ENCODE data around the gene CHCHD3.

CHCHD3 gene

GRCh38 chr7:133061357-133061756, 20.5 kb downstream of the CHCHD3 start:
- CTCF ChIA-PET: no interaction called here
- TF ChIP-seq ZNF132 (tag by site-specific recombination; IDR thresholded peaks at IDR 0.05; ENCODE audit: borderline replicate concordance) (no peak), PRDM10 (tag by site-specific recombination; IDR thresholded peaks at IDR 0.05) (no peak), ZNF311 (tag by site-specific recombination; IDR thresholded peaks at IDR 0.05; ENCODE audit: borderline replicate concordance) (no peak), ZNF23 (tag by site-specific recombination; IDR thresholded peaks at IDR 0.05; ENCODE audit: borderline replicate concordance) (no peak), ZNF571 (tag by site-specific recombination; IDR thresholded peaks at IDR 0.05) (no peak), ZNF529 (tag by site-specific recombination; IDR thresholded peaks at IDR 0.05; ENCODE audit: insufficient replicate concordance) (no peak), ZNF777 (tag by site-specific recombination; IDR thresholded peaks at IDR 0.05; ENCODE audit: borderline replicate concordance) (no peak), TCF7L2 (IDR thresholded peaks at IDR 0.05; ENCODE audit: borderline replicate concordance, low read depth, low read length) (no peak), ZNF560 (tag by site-specific recombination; IDR thresholded peaks at IDR 0.05; ENCODE audit: borderline replicate concordance) (no peak), ZNF623 (tag by site-specific recombination; IDR thresholded peaks at IDR 0.05) (no peak), ZNF10 (tag by site-specific recombination; IDR thresholded peaks at IDR 0.05) (no peak), ZNF433 (tag by site-specific recombination; IDR thresholded peaks at IDR 0.05; ENCODE audit: low read depth) (no peak), ZNF596 (tag by site-specific recombination; IDR thresholded peaks at IDR 0.05) (no peak)
- no peaks in the 10 kb centered on the region for H3K9me3 ChIP-seq (ENCODE audit: control insufficient read depth, insufficient read depth, low read depth, low read length)
- no peak overlapping the region for H3K4me3 ChIP-seq (ENCODE audit: low read depth, low read length)
- POLR2A ChIA-PET: no interaction called here
- peaks cover 0 to under 1% of the 10 kb centered on the region in 2 experiments; a peak in 1 of 3 replicates for H3K36me3 ChIP-seq (ENCODE audit: control insufficient read depth in 2 of 2, insufficient read depth in 1 of 2, low read length in 2 of 2)
- H3K4me1 ChIP-seq (ENCODE audit: control insufficient read depth, insufficient read depth, low read length): no peaks in the 10 kb centered on the region
- H3K27ac ChIP-seq (ENCODE audit: extremely low read depth, low read depth, low read length): no peak overlapping the region

- H3K9me3 ChIP-seq (ENCODE audit: control insufficient read depth, insufficient read depth, low read depth, low read length): no peaks in the 10 kb centered on the region
- no peak overlapping the region for H3K4me3 ChIP-seq (ENCODE audit: low read depth, low read length)
- no peaks in the 10 kb centered on the region for H3K36me3 ChIP-seq (ENCODE audit: control insufficient read depth in 2 of 2, insufficient read depth in 1 of 2, low read length in 2 of 2)
- no peaks in the 10 kb centered on the region for H3K4me1 ChIP-seq (ENCODE audit: control insufficient read depth, insufficient read depth, low read length)
- ChIA-PET CTCF (no interaction called here), POLR2A (no interaction called here)
- no peak overlapping the region for H3K27ac ChIP-seq (ENCODE audit: extremely low read depth, low read depth, low read length)
- TF ChIP-seq ZNF707 (tag by site-specific recombination; IDR thresholded peaks at IDR 0.05) (no peak), KLF10 (tag by site-specific recombination; IDR thresholded peaks at IDR 0.05) (no peak), ZBTB7A (tag by site-specific recombination; IDR thresholded peaks at IDR 0.05; ENCODE audit: low read depth) (no peak), ZNF473 (tag by site-specific recombination; IDR thresholded peaks at IDR 0.05) (no peak), GFI1B (tag by site-specific recombination; IDR thresholded peaks at IDR 0.05) (no peak), OVOL3 (tag by site-specific recombination; IDR thresholded peaks at IDR 0.05) (no peak), ZNF221 (tag by site-specific recombination; IDR thresholded peaks at IDR 0.05; ENCODE audit: borderline replicate concordance) (no peak), ZNF530 (tag by site-specific recombination; IDR thresholded peaks at IDR 0.05; ENCODE audit: low read depth) (no peak), IKZF3 (tag by site-specific recombination; IDR thresholded peaks at IDR 0.05) (no peak), PRDM2 (tag by site-specific recombination; IDR thresholded peaks at IDR 0.05; ENCODE audit: borderline replicate concordance) (no peak), AEBP2 (tag by site-specific recombination; IDR thresholded peaks at IDR 0.05; ENCODE audit: borderline replicate concordance) (no peak)
Measured at GRCh38 chr7:133060004-133060403, 21.9 kb downstream of the CHCHD3 start.
